Endodermal cell (in vitro differentiated cells): ENCODE results near the gene NFYA. TPM values are rescaled to one million over a fixed set of nuclear protein-coding genes. Genes with fewer than 3 reads are reported as not detected.

Experiments used
- DNase-seq: peaks from one replicate; pipeline ENCODE4 v3.0.0-alpha.2; 2017
- H3K27ac ChIP-seq: 2 replicates; pipeline ENCODE4 v1.5.1; 2013; ENCODE audit warnings: mild to moderate bottlenecking, low read depth, low read length, moderate library complexity
- H3K27me3 ChIP-seq: 2 replicates; pipeline ENCODE4 v1.6.1; 2013; ENCODE audit warnings: mild to moderate bottlenecking, low read length, moderate library complexity; ENCODE audit not compliant: insufficient read depth, control insufficient read depth, poor library complexity, severe bottlenecking
- H3K36me3 ChIP-seq: 2 replicates; pipeline ENCODE4 v1.7.0; 2013; ENCODE audit warnings: mild to moderate bottlenecking, low read length, moderate library complexity; ENCODE audit not compliant: control insufficient read depth, insufficient read depth
- H3K4me1 ChIP-seq: one replicate; pipeline ENCODE4 v1.7.0; 2013; ENCODE audit warnings: low read length; ENCODE audit not compliant: control insufficient read depth, insufficient read depth
- H3K4me3 ChIP-seq: 2 replicates; pipeline ENCODE4 v1.5.1; 2013; ENCODE audit warnings: mild to moderate bottlenecking, low read length, moderate library complexity
- H3K9ac ChIP-seq: 2 replicates; pipeline ENCODE4 v1.6.1; 2013; ENCODE audit warnings: mild to moderate bottlenecking, low read length, moderate library complexity; ENCODE audit not compliant: poor library complexity, severe bottlenecking; ENCODE audit errors: extremely low read depth
- H3K9me3 ChIP-seq: 2 replicates; pipeline ENCODE4 v1.6.1; 2013; ENCODE audit warnings: mild to moderate bottlenecking, low read length, moderate library complexity; ENCODE audit not compliant: control insufficient read depth
- H3K27ac Mint-ChIP-seq: 2 replicates; pipeline ENCODE4 v1.8.0; 2020; ENCODE audit warnings: mixed read lengths
- H3K27me3 Mint-ChIP-seq: 2 replicates; pipeline ENCODE4 v1.8.0; 2021; ENCODE audit warnings: mild to moderate bottlenecking, mixed read lengths; ENCODE audit not compliant: insufficient read depth
- H3K36me3 Mint-ChIP-seq: 2 replicates; pipeline ENCODE4 v1.8.0; 2020; ENCODE audit warnings: low read depth, mixed read lengths
- H3K4me1 Mint-ChIP-seq: 2 replicates; pipeline ENCODE4 v1.8.0; 2020; ENCODE audit warnings: mixed read lengths
- H3K4me3 Mint-ChIP-seq: 2 replicates; pipeline ENCODE4 v1.8.0; 2020; ENCODE audit warnings: mild to moderate bottlenecking, moderate library complexity, mixed read lengths
- H3K9me3 Mint-ChIP-seq: 2 replicates; pipeline ENCODE4 v1.8.0; 2020; ENCODE audit warnings: mild to moderate bottlenecking, mixed read lengths
- CTCF ChIP-seq: fragments of 200-600 bp; sonication (generic); conservative IDR thresholded peaks from 2 replicates; pipeline ENCODE4 v1.5.0; 2021; ENCODE audit warnings: antibody characterized with exemption, mild to moderate bottlenecking
- WGBS, 2 experiments: methylation state at CpG; one replicate each; pipeline versions ENCODE4 v1.1.5 to v1.1.7; 2013; ENCODE audit warnings: missing lambda C conversion rate in 2 of 2, mixed read lengths in 1 of 2; ENCODE audit not compliant: insufficient coverage in 1 of 2, insufficient read length in 1 of 2; 5-methylcytosine and 5-hydroxymethylcytosine counted together
- total RNA-seq, 2 donors: library from RNA; stranded (reverse); fragmentation: NEBNext Ultra II Directional in 1 of 2; extraction: Animal tissue kit (Norgen Biotek cat#: 25700) in 1 of 2; gene quantifications; 2 replicates in 1 of 2; 3 replicates in 1 of 2; pipeline ENCODE4 v1.2.1, GENCODE V29; 2021

The NFYA gene
- total RNA-seq, 2 donors from 2014 or later: 44.8 to 45.8 TPM

DNA sequence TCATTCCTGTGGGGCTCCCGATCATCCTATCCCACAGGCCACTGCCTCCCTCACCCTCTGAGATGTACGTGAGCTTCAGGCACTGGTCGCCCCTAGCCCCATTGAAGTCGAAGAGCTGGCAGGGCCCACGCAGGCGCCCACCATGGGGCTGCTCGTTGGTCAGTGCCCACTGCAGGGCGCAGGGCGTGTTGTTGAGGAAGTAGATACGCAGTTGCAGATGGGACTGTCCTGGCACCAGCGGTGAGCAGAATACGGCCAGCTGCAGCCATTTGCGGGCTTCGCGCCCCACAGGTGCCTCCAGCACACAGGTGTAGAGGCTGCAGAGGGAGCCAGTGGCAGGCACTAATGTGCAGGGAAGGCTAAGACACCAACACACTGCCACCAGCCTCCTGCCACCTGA, 39.9 kb upstream of the NFYA start:
- H3K27ac Mint-ChIP-seq: no peak overlapping the region
- 96 to 97% methylated on average over 13 to 15 of the region's 15 CpGs for WGBS, 2 experiments
- H3K9me3 Mint-ChIP-seq: no peaks in the 10 kb centered on the region
- H3K36me3 Mint-ChIP-seq: no peaks in the 10 kb centered on the region
- TF ChIP-seq CTCF: no peak
- H3K4me1 Mint-ChIP-seq: peaks cover 21% of the 10 kb centered on the region
- Histone ChIP-seq H3K36me3 (no peaks in the 10 kb centered on the region), H3K9ac (no peak overlapping the region), H3K27ac (no peak overlapping the region), H3K27me3 (no peaks in the 10 kb centered on the region), H3K4me1 (peaks cover 9% of the 10 kb centered on the region), H3K9me3 (no peaks in the 10 kb centered on the region), H3K4me3 (no peak overlapping the region)
- H3K27me3 Mint-ChIP-seq: peaks cover 4% of the 10 kb centered on the region
- H3K4me3 Mint-ChIP-seq: no peak overlapping the region
- no peak for DNase-seq

- peaks cover 24% of the 10 kb centered on the region for H3K4me1 Mint-ChIP-seq
- peaks cover 4% of the 10 kb centered on the region for H3K27me3 Mint-ChIP-seq
- H3K36me3 Mint-ChIP-seq: no peaks in the 10 kb centered on the region
- TF ChIP-seq CTCF: no peak
- DNase-seq: no peak
- Histone ChIP-seq H3K9me3 (no peaks in the 10 kb centered on the region), H3K27ac (no peak overlapping the region), H3K36me3 (no peaks in the 10 kb centered on the region), H3K4me1 (peaks cover 5% of the 10 kb centered on the region), H3K27me3 (no peaks in the 10 kb centered on the region), H3K4me3 (no peak overlapping the region), H3K9ac (no peak overlapping the region)
- 92 to 93% methylated on average over 9 to 13 of the region's 13 CpGs for WGBS, 2 experiments
- no peak overlapping the region for H3K27ac Mint-ChIP-seq
- H3K9me3 Mint-ChIP-seq: no peaks in the 10 kb centered on the region
- no peak overlapping the region for H3K4me3 Mint-ChIP-seq
Observed at GRCh38 chr6:41033776-41034175, 39.0 kb upstream of the NFYA start.

GRCh38 chr6:41036186-41036585, 36.6 kb upstream of the NFYA start:
- no peak for TF ChIP-seq CTCF
- Histone ChIP-seq H3K36me3 (no peaks in the 10 kb centered on the region), H3K27ac (no peak overlapping the region), H3K9me3 (no peaks in the 10 kb centered on the region), H3K9ac (no peak overlapping the region), H3K4me3 (no peak overlapping the region), H3K27me3 (no peaks in the 10 kb centered on the region), H3K4me1 (peaks cover 5% of the 10 kb centered on the region)
- H3K36me3 Mint-ChIP-seq: no peaks in the 10 kb centered on the region
- no peak overlapping the region for H3K27ac Mint-ChIP-seq
- H3K4me3 Mint-ChIP-seq: no peak overlapping the region
- DNase-seq: no peak
- no peaks in the 10 kb centered on the region for H3K9me3 Mint-ChIP-seq
- peaks cover 2% of the 10 kb centered on the region for H3K27me3 Mint-ChIP-seq
- WGBS, 2 experiments: 96 to 100% methylated on average over 1 to 3 of the region's 3 CpGs
- peaks cover 38% of the 10 kb centered on the region for H3K4me1 Mint-ChIP-seq
